Neural cell (in vitro differentiated cells): ENCODE data around the gene DNAH7. TPM values are rescaled to one million over a fixed set of nuclear protein-coding genes. Genes with fewer than 3 reads are reported as not detected.

ENCODE experiments used
- H2AFZ ChIP-seq: fragments of 200-600, 300-800 bp; sonication (generic), shearing (Covaris generic); 2 replicates; pipeline ENCODE4 v1.6.0; 2014; ENCODE audit warnings: low read depth, mild to moderate bottlenecking, antibody characterized with exemption, low read length, moderate library complexity
- H3F3A ChIP-seq: fragments of 200-600 bp; shearing (Covaris generic); 2 replicates; pipeline ENCODE4 v1.6.1; 2016; ENCODE audit warnings: mild to moderate bottlenecking, moderate library complexity, mixed read lengths, antibody characterized with exemption, low read length; ENCODE audit not compliant: insufficient read depth, poor library complexity, severe bottlenecking
- H3K27ac ChIP-seq: fragments of 200-600, 300-800 bp; sonication (generic), shearing (Covaris generic); 2 replicates; pipeline ENCODE4 v1.5.1; 2014; ENCODE audit warnings: mild to moderate bottlenecking, low read length, moderate library complexity
- H3K27me3 ChIP-seq: fragments of 300-800, 200-600 bp; sonication (generic), shearing (Covaris generic); 2 replicates; pipeline ENCODE4 v1.6.0; 2014; ENCODE audit warnings: mild to moderate bottlenecking, low read depth, low read length, moderate library complexity; ENCODE audit not compliant: insufficient read depth
- H3K36me3 ChIP-seq: fragments of 300-800, 200-600 bp; sonication (generic), shearing (Covaris generic); 2 replicates; pipeline ENCODE4 v1.5.1; 2014; ENCODE audit warnings: mild to moderate bottlenecking, antibody characterized with exemption, low read length, moderate library complexity; ENCODE audit not compliant: insufficient read depth
- H3K4me2 ChIP-seq: fragments of 300-800, 200-600 bp; sonication (generic), shearing (Covaris generic); 2 replicates; pipeline ENCODE4 v1.6.0; 2014; ENCODE audit warnings: mild to moderate bottlenecking, low read length
- H3K4me3 ChIP-seq: fragments of 300-800, 200-600 bp; sonication (generic), shearing (Covaris generic); 2 replicates; pipeline ENCODE4 v1.5.1; 2014; ENCODE audit warnings: mild to moderate bottlenecking, low read length, moderate library complexity
- H3K79me2 ChIP-seq: fragments of 200-600 bp; shearing (Covaris generic); replicated peaks from 2 replicates; pipeline ENCODE4 v1.6.0; 2014; ENCODE audit warnings: mild to moderate bottlenecking, low read length, moderate library complexity; ENCODE audit not compliant: insufficient read depth
- H3K9ac ChIP-seq: fragments of 300-800, 200-600 bp; sonication (generic), shearing (Covaris generic); 2 replicates; pipeline ENCODE4 v1.6.1; 2016; ENCODE audit warnings: mild to moderate bottlenecking, low read length, mixed read lengths
- H3K9me2 ChIP-seq: fragments of 200-600 bp; shearing (Covaris generic); 2 replicates; pipeline ENCODE4 v1.6.1; 2016; ENCODE audit warnings: mild to moderate bottlenecking, low read length, mixed read lengths; ENCODE audit not compliant: insufficient read depth
- H3K9me3 ChIP-seq: fragments of 200-600, 300-800 bp; sonication (generic), shearing (Covaris generic); 2 replicates; pipeline ENCODE4 v1.6.1; 2016; ENCODE audit warnings: mild to moderate bottlenecking, mixed run types, low read length, moderate library complexity, mixed read lengths
- H4K20me1 ChIP-seq: fragments of 200-600 bp; shearing (Covaris generic); 2 replicates; pipeline ENCODE4 v1.6.1; 2016; ENCODE audit warnings: mild to moderate bottlenecking, mixed run types; ENCODE audit not compliant: insufficient read depth
- CTCF ChIP-seq: fragments of 450-650 bp; IDR thresholded peaks from 2 replicates; pipeline ENCODE4 v1.5.1; 2014; ENCODE audit warnings: antibody characterized with exemption, mild to moderate bottlenecking, moderate library complexity; ENCODE audit not compliant: poor library complexity, severe bottlenecking
- EP300 ChIP-seq: fragments of 450-650 bp; conservative IDR thresholded peaks from 2 replicates; pipeline ENCODE4 v1.6.1; 2014; ENCODE audit warnings: antibody characterized with exemption, mild to moderate bottlenecking, moderate library complexity; ENCODE audit not compliant: poor library complexity, severe bottlenecking
- EZH2 ChIP-seq: fragments of 200-600, 300-800 bp; shearing (Covaris generic), sonication (generic); IDR thresholded peaks from 2 replicates; pipeline ENCODE4 v1.6.1; 2014; ENCODE audit warnings: antibody characterized with exemption, low read length, borderline replicate concordance, mild to moderate bottlenecking; ENCODE audit not compliant: insufficient read depth, poor library complexity, severe bottlenecking
- MXI1 ChIP-seq: fragments of 450-650 bp; conservative IDR thresholded peaks from 2 replicates; pipeline ENCODE4 v1.6.1; 2014; ENCODE audit warnings: antibody characterized with exemption, mild to moderate bottlenecking; ENCODE audit not compliant: poor library complexity, severe bottlenecking
- POLR2AphosphoS5 ChIP-seq: IDR thresholded peaks from 2 replicates; pipeline ENCODE4 v1.6.1; 2012
- RAD21 ChIP-seq: fragments of 450-650 bp; conservative IDR thresholded peaks from 2 replicates; pipeline ENCODE4 v1.6.1; 2014; ENCODE audit warnings: antibody characterized with exemption, mild to moderate bottlenecking, moderate library complexity
- REST ChIP-seq: IDR thresholded peaks from 2 replicates; pipeline ENCODE4 v1.6.1; 2012; ENCODE audit warnings: borderline replicate concordance
- SMC3 ChIP-seq: fragments of 450-650 bp; conservative IDR thresholded peaks from 2 replicates; pipeline ENCODE4 v1.6.1; 2014; ENCODE audit warnings: antibody characterized with exemption, mild to moderate bottlenecking, moderate library complexity; ENCODE audit not compliant: poor library complexity
- TAF1 ChIP-seq: IDR thresholded peaks from 2 replicates; pipeline ENCODE4 v1.6.1; 2012; ENCODE audit warnings: low read depth
- polyA plus RNA-seq: library from polyadenylated mRNA; depleted of rRNA; stranded (reverse); fragments of >200 nt; gene quantifications from 2 replicates; pipeline ENCODE4 v1.2.3, GENCODE V29; 2014

DNAH7 gene
- polyA plus RNA-seq, 1 donor from 2014 or later = 0.67 TPM

- Histone ChIP-seq H3K9me2 (no peaks in the 10 kb centered on the region), H4K20me1 (no peaks in the 10 kb centered on the region), H3K4me3 (no peak overlapping the region), H3K79me2 (no peaks in the 10 kb centered on the region), H3K9ac (no peak overlapping the region), H2AFZ (no peak overlapping the region), H3K4me2 (no peak overlapping the region), H3K36me3 (no peaks in the 10 kb centered on the region), H3K27me3 (no peaks in the 10 kb centered on the region), H3K9me3 (no peaks in the 10 kb centered on the region), H3F3A (no peaks in the 10 kb centered on the region), H3K27ac (no peak overlapping the region)
- TF ChIP-seq POLR2AphosphoS5 (no peak), REST (no peak), CTCF (no peak), EZH2 (no peak), MXI1 (no peak)
These were observed 334.2 kb downstream of the DNAH7 start for GRCh38 chr2:195734395-195734794.

- no peak overlapping the region for H3K4me3 ChIP-seq
- no peaks in the 10 kb centered on the region for H3K9me2 ChIP-seq
- no peaks in the 10 kb centered on the region for H3K27me3 ChIP-seq
- no peak overlapping the region for H3K27ac ChIP-seq
- H4K20me1 ChIP-seq = no peaks in the 10 kb centered on the region
- H3K36me3 ChIP-seq = no peaks in the 10 kb centered on the region
- H3K9me3 ChIP-seq = no peaks in the 10 kb centered on the region
- H3K9ac ChIP-seq = no peak overlapping the region
- no peaks in the 10 kb centered on the region for H3K79me2 ChIP-seq
- H3F3A ChIP-seq = no peaks in the 10 kb centered on the region
- TF ChIP-seq POLR2AphosphoS5 (no peak), REST (no peak), EP300 (no peak), SMC3 (no peak), RAD21 (no peak), TAF1 (no peak), CTCF (no peak), EZH2 (no peak), MXI1 (no peak)
- no peak overlapping the region for H3K4me2 ChIP-seq
- no peak overlapping the region for H2AFZ ChIP-seq
These were observed 334.8 kb downstream of the DNAH7 start for GRCh38 chr2:195733831-195734230.
